Esophagus squamous epithelium (tissue), 5 donors: ENCODE data around the gene SETD2. TPM values are rescaled to one million over a fixed set of nuclear protein-coding genes. Genes with fewer than 3 reads are reported as not detected.

Experiments used
- DNase-seq: peaks from one replicate; lab custom pipeline; 2025; lab: John Stamatoyannopoulos, UW
- H3K27ac ChIP-seq, 4 donors: fragments of 200-600 bp; sonication (generic); one replicate each; pipeline ENCODE4 v1.5.1; 2016 to 2019; ENCODE audit warnings: mild to moderate bottlenecking in 1 of 4
- H3K27me3 ChIP-seq, 4 donors: fragments of 200-600 bp; sonication (generic); 1 replicate in 3 of 4; 2 replicates in 1 of 4; pipeline versions ENCODE4 v1.5.1 to v1.6.0; 2017 to 2021; ENCODE audit warnings: antibody characterized with exemption in 1 of 4
- H3K36me3 ChIP-seq, 3 donors: fragments of 200-600 bp; sonication (generic); one replicate each; pipeline ENCODE4 v1.5.1; 2016 to 2019
- H3K4me1 ChIP-seq, 3 donors: fragments of 200-600 bp; sonication (generic); one replicate each; pipeline ENCODE4 v1.5.1; 2017 to 2019
- H3K4me3 ChIP-seq, 4 donors: fragments of 200-600 bp; sonication (generic); 1 replicate in 3 of 4; 2 replicates in 1 of 4; pipeline ENCODE4 v1.5.1; 2016 to 2019; ENCODE audit warnings: mild to moderate bottlenecking in 2 of 4, moderate library complexity in 1 of 4
- H3K9me3 ChIP-seq, 3 donors: fragments of 200-600 bp; sonication (generic); one replicate each; pipeline ENCODE4 v1.5.1; 2016 to 2019
- CTCF ChIP-seq, 6 experiments: fragments of 450-650 bp in 4 of 6; fragments of 200-600 bp in 2 of 6; sonication (generic) in 2 of 6; IDR thresholded peaks; one replicate each; pipeline ENCODE4 v1.5.1; 2016 to 2019; ENCODE audit warnings: antibody characterized with exemption in 6 of 6, mild to moderate bottlenecking in 4 of 6, moderate library complexity in 4 of 6
- POLR2A ChIP-seq, 4 donors: fragments of 450-650 bp; IDR thresholded peaks; one replicate each; pipeline ENCODE4 v1.6.1; 2017; ENCODE audit warnings: antibody characterized with exemption in 4 of 4, mild to moderate bottlenecking in 4 of 4, moderate library complexity in 3 of 4
- WGBS, 2 donors: methylation state at CpG; one replicate each; pipeline ENCODE4 v1.1.5; 2018; 5-methylcytosine and 5-hydroxymethylcytosine counted together
- intact Hi-C: fragments of 100-400 bp; cut with DNase I; formaldehyde crosslinking; loops from one replicate; pipeline ENCODE4 v1.15.0; 2022
- total RNA-seq, 4 donors: library from RNA; depleted of rRNA; stranded (reverse); fragments of >200 nt; gene quantifications; one replicate each; pipeline ENCODE4 v1.1.0, GENCODE V29; 2016
- donor health status: DM: yes; HTN: yes; CAD: no.

SETD2 gene
- total RNA-seq, 4 donors from 2014 or later: 24.3 to 59.5 (median 30.1) TPM

GRCh38 chr3:46987743-46988401, 176.0 kb downstream of the SETD2 start:
- Histone ChIP-seq H3K4me3 (peak overlapping the region in 3 of 4 donors; percentile 10 to 54 (median 18)), H3K27ac (peak overlapping the region; percentile 81 to 99 (median 91)), H3K36me3 (peaks cover 8 to 54% (median 17%) of the 10 kb centered on the region in 3 donors), H3K27me3 (no peaks in the 10 kb centered on the region), H3K4me1 (peaks cover 42 to 83% (median 48%) of the 10 kb centered on the region in 3 donors), H3K9me3 (no peaks in the 10 kb centered on the region)
- intact Hi-C loops: no loop called here
- TF ChIP-seq POLR2A (IDR thresholded peaks at IDR 0.05): no peak
- TF ChIP-seq CTCF (IDR thresholded peaks at IDR 0.05): no peak
- peak; percentile 57 for DNase-seq
- WGBS, 2 donors: 47 to 76% methylated on average over 3 to 7 of the region's 16 CpGs

GRCh38 chr3:46987319-46987742, 176.6 kb downstream of the SETD2 start:
- peak overlapping the region; percentile 81 to 99 (median 91) for H3K27ac ChIP-seq
- 40% methylated on average over 1 of the region's 9 CpGs; no CpG with 5 or more reads in 1 of the 2 donors for WGBS, 2 donors
- intact Hi-C loops: no loop called here
- TF ChIP-seq POLR2A (IDR thresholded peaks at IDR 0.05) (no peak), CTCF (IDR thresholded peaks at IDR 0.05) (no peak)
- peak overlapping the region in 2 of 4 donors; percentile 18 to 54 for H3K4me3 ChIP-seq
- no peaks in the 10 kb centered on the region for H3K27me3 ChIP-seq
- H3K4me1 ChIP-seq: peaks cover 46 to 89% (median 53%) of the 10 kb centered on the region in 3 donors
- H3K9me3 ChIP-seq: no peaks in the 10 kb centered on the region
- no peak for DNase-seq
- peaks cover 8 to 49% (median 13%) of the 10 kb centered on the region in 3 donors for H3K36me3 ChIP-seq

GRCh38 chr3:46986782-46987310, 177.1 kb downstream of the SETD2 start:
- Histone ChIP-seq H3K36me3 (peaks cover 8 to 44% (median 13%) of the 10 kb centered on the region in 3 donors), H3K9me3 (no peaks in the 10 kb centered on the region), H3K27ac (peak overlapping the region; percentile 81 to 99 (median 91)), H3K4me1 (peaks cover 51 to 94% (median 58%) of the 10 kb centered on the region in 3 donors), H3K27me3 (no peaks in the 10 kb centered on the region), H3K4me3 (peak overlapping the region in 2 of 4 donors; percentile 18 to 54)
- DNase-seq: no peak
- WGBS, 2 donors: 50% methylated on average over 1 of the region's 3 CpGs; no CpG with 5 or more reads in 1 of the 2 donors
- intact Hi-C loops: no loop called here
- no peak for TF ChIP-seq CTCF (IDR thresholded peaks at IDR 0.05)
- TF ChIP-seq POLR2A (IDR thresholded peaks at IDR 0.05): no peak

- Histone ChIP-seq H3K9me3 (no peaks in the 10 kb centered on the region), H3K27ac (peak overlapping the region; percentile 81 to 99 (median 91)), H3K36me3 (peaks cover 3 to 37% (median 13%) of the 10 kb centered on the region in 3 donors), H3K4me3 (no peak overlapping the region), H3K4me1 (peaks cover 56 to 100% (median 65%) of the 10 kb centered on the region in 3 donors), H3K27me3 (no peaks in the 10 kb centered on the region)
- TF ChIP-seq CTCF (IDR thresholded peaks at IDR 0.05) (no peak), POLR2A (IDR thresholded peaks at IDR 0.05) (no peak)
- 79 to 85% methylated on average over 2 to 3 of the region's 4 CpGs for WGBS, 2 donors
- DNase-seq: no peak
- intact Hi-C loops: no loop called here
These were observed 177.7 kb downstream of the SETD2 start for GRCh38 chr3:46986055-46986730.
